ENCODE data around the gene BRSK2. TPM values are rescaled to one million over a fixed set of nuclear protein-coding genes. Genes with fewer than 3 reads are reported as not detected.

The BRSK2 gene
- total RNA-seq, 1 experiment from 2014 or later, result 1.2 TPM

DNA sequence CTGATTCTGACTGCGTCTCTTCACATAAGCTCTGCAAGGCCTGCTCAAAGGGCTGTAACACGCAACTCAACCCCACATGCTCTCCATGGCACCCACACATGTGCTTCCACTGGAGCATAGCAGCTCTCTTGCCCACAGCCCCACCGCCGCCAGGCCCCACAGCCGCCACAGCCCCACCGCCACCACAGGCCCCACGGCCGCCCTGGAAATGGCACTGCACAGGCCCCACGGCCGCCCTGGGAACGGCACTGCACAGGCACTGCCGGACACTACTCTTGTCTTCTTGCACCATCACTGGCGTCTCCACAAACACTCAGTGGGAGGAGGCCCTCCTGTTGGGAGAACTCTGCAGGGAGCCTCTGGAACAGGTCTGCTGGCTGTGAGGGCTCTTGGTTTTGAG is 88.3 kb downstream of the BRSK2 start:
- H4K20me1 ChIP-seq (ENCODE audit: low read length), result no peaks in the 10 kb centered on the region
- DNase-seq, result no peak
- H3K79me2 ChIP-seq (ENCODE audit: low read length), result no peaks in the 10 kb centered on the region
- no peak overlapping the region for H3K4me3 ChIP-seq (ENCODE audit: low read length)
- no peak for ATAC-seq
- POLR2A ChIA-PET (ENCODE audit: unreplicated experiment), result no interaction called here
- no peaks in the 10 kb centered on the region for H3K9me3 ChIP-seq (ENCODE audit: low read length)
- intact Hi-C loops (cut with micrococcal nuclease), result no loop called here
- H3K27me3 ChIP-seq (ENCODE audit: low read length), result no peaks in the 10 kb centered on the region
- BruUV-seq (replicated peaks), result no TSS peak
- no peaks in the 10 kb centered on the region for H3K4me1 ChIP-seq (ENCODE audit: insufficient read depth, low read length)
- H3K36me3 ChIP-seq (ENCODE audit: low read depth, low read length), result 0 out of 2 replicates have a peak, but pooled peaks cover 4% of the 10 kb centered on the region
- H2AFZ ChIP-seq (ENCODE audit: low read length), result no peak overlapping the region
- no peak overlapping the region for H3K27ac ChIP-seq (ENCODE audit: low read length)
- H3K9me2 ChIP-seq (replicated peaks; ENCODE audit: low read length), result no peaks in the 10 kb centered on the region
- TF ChIP-seq EZH2 (IDR thresholded peaks at IDR 0.05; ENCODE audit: low read length, unreplicated experiment) (no peak), EZH2phosphoT487 (IDR thresholded peaks at IDR 0.05; ENCODE audit: borderline replicate concordance, low read length) (no peak)
- TF ChIP-seq, protein P1, sequence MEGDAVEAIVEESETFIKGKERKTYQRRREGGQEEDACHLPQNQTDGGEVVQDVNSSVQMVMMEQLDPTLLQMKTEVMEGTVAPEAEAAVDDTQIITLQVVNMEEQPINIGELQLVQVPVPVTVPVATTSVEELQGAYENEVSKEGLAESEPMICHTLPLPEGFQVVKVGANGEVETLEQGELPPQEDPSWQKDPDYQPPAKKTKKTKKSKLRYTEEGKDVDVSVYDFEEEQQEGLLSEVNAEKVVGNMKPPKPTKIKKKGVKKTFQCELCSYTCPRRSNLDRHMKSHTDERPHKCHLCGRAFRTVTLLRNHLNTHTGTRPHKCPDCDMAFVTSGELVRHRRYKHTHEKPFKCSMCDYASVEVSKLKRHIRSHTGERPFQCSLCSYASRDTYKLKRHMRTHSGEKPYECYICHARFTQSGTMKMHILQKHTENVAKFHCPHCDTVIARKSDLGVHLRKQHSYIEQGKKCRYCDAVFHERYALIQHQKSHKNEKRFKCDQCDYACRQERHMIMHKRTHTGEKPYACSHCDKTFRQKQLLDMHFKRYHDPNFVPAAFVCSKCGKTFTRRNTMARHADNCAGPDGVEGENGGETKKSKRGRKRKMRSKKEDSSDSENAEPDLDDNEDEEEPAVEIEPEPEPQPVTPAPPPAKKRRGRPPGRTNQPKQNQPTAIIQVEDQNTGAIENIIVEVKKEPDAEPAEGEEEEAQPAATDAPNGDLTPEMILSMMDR (conservative IDR thresholded peaks at IDR 0.05; ENCODE audit: low read depth, low read length), result no peak
- H3K9ac ChIP-seq (ENCODE audit: low read length), result no peak overlapping the region
- no peaks in the 10 kb centered on the region for H3F3A ChIP-seq (ENCODE audit: low read length, unreplicated experiment)
- CTCF ChIA-PET, result no interaction called here
- H3K4me2 ChIP-seq (ENCODE audit: low read length), result no peak overlapping the region

DNA sequence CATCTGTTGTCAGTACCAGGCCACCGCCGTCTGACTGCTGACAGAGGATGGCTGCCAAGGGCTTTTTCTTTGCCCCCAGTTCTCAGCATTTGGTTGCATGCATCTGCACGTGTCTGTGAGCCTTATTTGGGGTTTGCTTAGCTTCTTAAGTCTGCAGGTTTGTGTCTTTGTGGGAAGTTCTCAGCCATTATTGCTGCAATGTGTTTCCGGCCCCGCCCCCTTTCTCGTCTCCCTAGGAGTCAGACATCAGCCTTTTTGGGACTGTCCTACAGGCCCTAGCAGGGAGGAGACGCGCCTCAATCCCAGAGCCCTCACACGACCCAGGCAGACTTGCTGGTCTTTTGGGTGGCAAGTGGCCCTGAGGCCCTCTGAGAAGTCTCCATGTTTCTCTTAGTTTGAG is 88.8 kb downstream of the BRSK2 start:
- Histone ChIP-seq H3K9me2 (replicated peaks; ENCODE audit: low read length) (no peaks in the 10 kb centered on the region), H3K36me3 (ENCODE audit: low read depth, low read length) (0 out of 2 replicates have a peak, but pooled peaks cover 4% of the 10 kb centered on the region), H4K20me1 (ENCODE audit: low read length) (no peaks in the 10 kb centered on the region), H3K9me3 (ENCODE audit: low read length) (no peaks in the 10 kb centered on the region), H3K27ac (ENCODE audit: low read length) (no peak overlapping the region), H3K9ac (ENCODE audit: low read length) (no peak overlapping the region), H3K79me2 (ENCODE audit: low read length) (no peaks in the 10 kb centered on the region), H3K27me3 (ENCODE audit: low read length) (no peaks in the 10 kb centered on the region), H3K4me1 (ENCODE audit: insufficient read depth, low read length) (no peaks in the 10 kb centered on the region), H3F3A (ENCODE audit: low read length, unreplicated experiment) (no peaks in the 10 kb centered on the region), H3K4me3 (ENCODE audit: low read length) (no peak overlapping the region), H3K4me2 (ENCODE audit: low read length) (no peak overlapping the region), H2AFZ (ENCODE audit: low read length) (no peak overlapping the region)
- DNase-seq (no peak), ATAC-seq (no peak)
- TF ChIP-seq, protein P1 (conservative IDR thresholded peaks at IDR 0.05; ENCODE audit: low read depth, low read length), result no peak
- TF ChIP-seq EZH2 (IDR thresholded peaks at IDR 0.05; ENCODE audit: low read length, unreplicated experiment) (no peak), EZH2phosphoT487 (IDR thresholded peaks at IDR 0.05; ENCODE audit: borderline replicate concordance, low read length) (no peak)
- intact Hi-C loops (cut with micrococcal nuclease), result no loop called here
- no TSS peak for BruUV-seq (replicated peaks)
- ChIA-PET CTCF (no interaction called here), POLR2A (ENCODE audit: unreplicated experiment) (no interaction called here)

DNA sequence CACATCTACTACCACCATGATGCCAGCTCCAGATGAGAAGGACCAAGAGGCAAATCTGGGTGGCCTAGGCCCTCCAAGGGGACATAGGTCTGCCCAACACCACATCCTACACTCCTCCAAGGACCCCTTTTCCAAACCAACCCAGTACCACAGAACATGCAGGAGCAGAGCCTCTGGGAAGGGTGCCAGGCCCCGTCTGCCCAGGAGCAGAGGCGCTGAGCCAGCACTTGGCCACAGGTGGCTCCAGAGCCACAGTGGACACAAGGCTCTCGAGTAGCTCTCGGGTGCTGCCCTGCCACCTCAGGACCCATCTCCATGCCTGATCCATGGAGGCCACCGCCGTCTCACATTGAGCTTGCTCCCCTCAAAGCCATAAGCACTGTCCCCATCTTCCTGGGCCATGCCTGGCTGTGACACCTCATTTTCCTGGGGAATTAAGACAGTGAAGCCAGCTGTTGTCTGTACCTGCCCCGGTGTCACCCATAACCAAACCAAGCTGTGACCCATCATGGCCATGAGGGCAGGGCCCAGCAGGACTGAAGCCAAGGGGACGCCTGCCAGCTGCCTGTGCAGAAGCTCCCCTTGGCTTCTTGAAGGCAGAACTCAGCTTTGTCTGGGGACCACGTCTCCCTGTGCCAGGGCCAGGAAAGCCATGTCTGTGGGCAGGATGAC is 89.4 kb downstream of the BRSK2 start:
- Histone ChIP-seq H3K79me2 (ENCODE audit: low read length) (no peaks in the 10 kb centered on the region), H4K20me1 (ENCODE audit: low read length) (no peaks in the 10 kb centered on the region), H2AFZ (ENCODE audit: low read length) (no peak overlapping the region), H3F3A (ENCODE audit: low read length, unreplicated experiment) (no peaks in the 10 kb centered on the region), H3K4me1 (ENCODE audit: insufficient read depth, low read length) (no peaks in the 10 kb centered on the region), H3K27me3 (ENCODE audit: low read length) (no peaks in the 10 kb centered on the region), H3K9ac (ENCODE audit: low read length) (no peak overlapping the region), H3K27ac (ENCODE audit: low read length) (no peak overlapping the region), H3K36me3 (ENCODE audit: low read depth, low read length) (0 out of 2 replicates have a peak, but pooled peaks cover 4% of the 10 kb centered on the region), H3K4me2 (ENCODE audit: low read length) (no peak overlapping the region), H3K4me3 (ENCODE audit: low read length) (no peak overlapping the region), H3K9me2 (replicated peaks; ENCODE audit: low read length) (no peaks in the 10 kb centered on the region), H3K9me3 (ENCODE audit: low read length) (no peaks in the 10 kb centered on the region)
- no peak for TF ChIP-seq EZH2 (IDR thresholded peaks at IDR 0.05; ENCODE audit: low read length, unreplicated experiment)
- TF ChIP-seq, protein P1 (conservative IDR thresholded peaks at IDR 0.05; ENCODE audit: low read depth, low read length), result no peak
- BruUV-seq (replicated peaks), result no TSS peak
- DNase-seq, result no peak
- ATAC-seq, result no peak
- ChIA-PET CTCF (no interaction called here), POLR2A (ENCODE audit: unreplicated experiment) (no interaction called here)
- intact Hi-C loops (cut with micrococcal nuclease), result no loop called here
